ENCODE data around the gene INSR. TPM values are rescaled to one million over a fixed set of nuclear protein-coding genes. Genes with fewer than 3 reads are reported as not detected.

Gene INSR
- total and polyA plus RNA-seq, 2 experiments from 2014 or later: 19.2 to 52.1 TPM

DNA sequence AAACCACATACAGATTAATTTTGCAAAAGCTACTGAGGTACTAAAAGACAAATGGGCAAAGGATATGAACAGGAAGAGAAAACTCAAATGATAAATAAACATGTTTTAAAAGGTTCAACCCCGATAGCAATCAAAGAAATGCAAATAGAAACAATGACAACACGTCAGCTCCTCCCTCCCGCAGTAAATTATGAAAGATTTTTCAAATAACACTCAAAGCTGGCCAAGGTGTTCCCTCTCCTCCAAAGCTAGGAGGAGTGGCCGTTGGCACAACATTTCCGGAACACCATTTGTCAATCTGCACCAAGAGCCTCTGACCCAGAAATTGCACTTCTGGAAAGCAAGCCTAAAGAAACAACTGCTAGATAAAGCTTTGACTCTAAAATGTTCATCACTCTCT is 28.3 kb downstream of the INSR start:
- DNase-seq (ENCODE audit: low spot score) (no peak), ATAC-seq (no peak)
- Histone ChIP-seq H3K79me2 (replicated peaks; ENCODE audit: insufficient read depth) (peaks cover 50% of the 10 kb centered on the region), H3K4me1 (ENCODE audit: insufficient read depth) (no peaks in the 10 kb centered on the region; the same call in 1 of the 2 replicates), H3K4me2 (no peak overlapping the region), H3K27ac (ENCODE audit: low read depth) (no peak overlapping the region), H4K20me1 (replicated peaks; ENCODE audit: insufficient read depth) (0 out of 2 replicates have a peak, but pooled peaks cover 3% of the 10 kb centered on the region), H3F3A (replicated peaks; ENCODE audit: low read depth) (no peaks in the 10 kb centered on the region), H2AFZ (no peak overlapping the region), H3K9me2 (ENCODE audit: insufficient read depth) (no peaks in the 10 kb centered on the region), H3K27me3 (ENCODE audit: insufficient read depth) (no peaks in the 10 kb centered on the region), H3K4me3 (no peak overlapping the region), H3K36me3 (ENCODE audit: insufficient read depth) (no peaks in the 10 kb centered on the region)
- TF ChIP-seq, protein P1, sequence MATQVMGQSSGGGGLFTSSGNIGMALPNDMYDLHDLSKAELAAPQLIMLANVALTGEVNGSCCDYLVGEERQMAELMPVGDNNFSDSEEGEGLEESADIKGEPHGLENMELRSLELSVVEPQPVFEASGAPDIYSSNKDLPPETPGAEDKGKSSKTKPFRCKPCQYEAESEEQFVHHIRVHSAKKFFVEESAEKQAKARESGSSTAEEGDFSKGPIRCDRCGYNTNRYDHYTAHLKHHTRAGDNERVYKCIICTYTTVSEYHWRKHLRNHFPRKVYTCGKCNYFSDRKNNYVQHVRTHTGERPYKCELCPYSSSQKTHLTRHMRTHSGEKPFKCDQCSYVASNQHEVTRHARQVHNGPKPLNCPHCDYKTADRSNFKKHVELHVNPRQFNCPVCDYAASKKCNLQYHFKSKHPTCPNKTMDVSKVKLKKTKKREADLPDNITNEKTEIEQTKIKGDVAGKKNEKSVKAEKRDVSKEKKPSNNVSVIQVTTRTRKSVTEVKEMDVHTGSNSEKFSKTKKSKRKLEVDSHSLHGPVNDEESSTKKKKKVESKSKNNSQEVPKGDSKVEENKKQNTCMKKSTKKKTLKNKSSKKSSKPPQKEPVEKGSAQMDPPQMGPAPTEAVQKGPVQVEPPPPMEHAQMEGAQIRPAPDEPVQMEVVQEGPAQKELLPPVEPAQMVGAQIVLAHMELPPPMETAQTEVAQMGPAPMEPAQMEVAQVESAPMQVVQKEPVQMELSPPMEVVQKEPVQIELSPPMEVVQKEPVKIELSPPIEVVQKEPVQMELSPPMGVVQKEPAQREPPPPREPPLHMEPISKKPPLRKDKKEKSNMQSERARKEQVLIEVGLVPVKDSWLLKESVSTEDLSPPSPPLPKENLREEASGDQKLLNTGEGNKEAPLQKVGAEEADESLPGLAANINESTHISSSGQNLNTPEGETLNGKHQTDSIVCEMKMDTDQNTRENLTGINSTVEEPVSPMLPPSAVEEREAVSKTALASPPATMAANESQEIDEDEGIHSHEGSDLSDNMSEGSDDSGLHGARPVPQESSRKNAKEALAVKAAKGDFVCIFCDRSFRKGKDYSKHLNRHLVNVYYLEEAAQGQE (IDR thresholded peaks at IDR 0.05; ENCODE audit: unreplicated experiment): no peak
- TF ChIP-seq CREB1 (CRISPR knock-in tag; IDR thresholded peaks at IDR 0.05; ENCODE audit: low read depth): no peak
- TF ChIP-seq, protein P2, sequence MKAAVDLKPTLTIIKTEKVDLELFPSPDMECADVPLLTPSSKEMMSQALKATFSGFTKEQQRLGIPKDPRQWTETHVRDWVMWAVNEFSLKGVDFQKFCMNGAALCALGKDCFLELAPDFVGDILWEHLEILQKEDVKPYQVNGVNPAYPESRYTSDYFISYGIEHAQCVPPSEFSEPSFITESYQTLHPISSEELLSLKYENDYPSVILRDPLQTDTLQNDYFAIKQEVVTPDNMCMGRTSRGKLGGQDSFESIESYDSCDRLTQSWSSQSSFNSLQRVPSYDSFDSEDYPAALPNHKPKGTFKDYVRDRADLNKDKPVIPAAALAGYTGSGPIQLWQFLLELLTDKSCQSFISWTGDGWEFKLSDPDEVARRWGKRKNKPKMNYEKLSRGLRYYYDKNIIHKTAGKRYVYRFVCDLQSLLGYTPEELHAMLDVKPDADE (IDR thresholded peaks at IDR 0.05): no peak
- TF ChIP-seq EZH2 (IDR thresholded peaks at IDR 0.05; ENCODE audit: low read depth, unreplicated experiment): no peak
- no peak for TF ChIP-seq ZNF331 (CRISPR knock-in tag; IDR thresholded peaks at IDR 0.05; ENCODE audit: low read depth)
- Mint-ChIP-seq H3K36me3 (ENCODE audit: low read depth) (peaks cover 15% of the 10 kb centered on the region), H3K9me3 (no peaks in the 10 kb centered on the region; the same call in 2 of the 3 replicates), H3K27ac (no peak overlapping the region), H3K27me3 (ENCODE audit: insufficient read depth, low read depth, poor library complexity) (peaks cover 2% of the 10 kb centered on the region), H3K4me1 (peaks cover 10% of the 10 kb centered on the region; the same call in 2 of the 3 replicates), H3K4me3 (no peak overlapping the region)

DNA sequence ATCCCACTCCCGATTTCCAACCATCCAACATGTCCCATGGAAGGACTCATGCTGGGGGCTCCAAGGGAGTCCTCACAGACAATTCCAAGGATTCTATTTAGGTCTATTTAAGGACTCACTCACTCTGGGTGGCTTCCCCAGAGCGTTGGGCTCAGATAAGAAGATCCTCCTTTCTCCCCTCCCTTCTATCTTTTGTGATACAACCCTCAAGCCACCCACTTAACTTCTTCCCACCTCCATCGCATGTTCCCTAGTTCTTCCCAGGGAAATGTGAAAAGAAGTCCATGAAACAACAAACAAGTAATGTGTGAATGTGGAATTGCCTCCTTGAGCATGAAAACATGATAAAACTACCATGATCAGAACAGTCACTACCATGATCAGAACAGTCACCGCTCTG is 29.4 kb downstream of the INSR start:
- H2AFZ ChIP-seq: no peak overlapping the region
- H3F3A ChIP-seq (replicated peaks; ENCODE audit: low read depth): no peaks in the 10 kb centered on the region
- Mint-ChIP-seq H3K36me3 (ENCODE audit: low read depth) (peaks cover 15% of the 10 kb centered on the region), H3K9me3 (no peaks in the 10 kb centered on the region; the same call in 2 of the 3 replicates), H3K4me1 (peaks cover 10% of the 10 kb centered on the region; the same call in 2 of the 3 replicates), H3K4me3 (no peak overlapping the region), H3K27ac (no peak overlapping the region), H3K27me3 (ENCODE audit: insufficient read depth, low read depth, poor library complexity) (peaks cover 3% of the 10 kb centered on the region)
- H3K36me3 ChIP-seq (ENCODE audit: insufficient read depth): no peaks in the 10 kb centered on the region
- H3K4me3 ChIP-seq: no peak overlapping the region
- no peak for DNase-seq (ENCODE audit: low spot score)
- peaks cover 53% of the 10 kb centered on the region for H3K79me2 ChIP-seq (replicated peaks; ENCODE audit: insufficient read depth)
- ATAC-seq: no peak
- no peak overlapping the region for H3K4me2 ChIP-seq
- no peaks in the 10 kb centered on the region for H3K9me2 ChIP-seq (ENCODE audit: insufficient read depth)
- no peak for TF ChIP-seq CREB1 (CRISPR knock-in tag; IDR thresholded peaks at IDR 0.05; ENCODE audit: low read depth)
- no peak for TF ChIP-seq STAT1 (IDR thresholded peaks at IDR 0.05; ENCODE audit: unreplicated experiment)
- TF ChIP-seq, protein P1 (IDR thresholded peaks at IDR 0.05; ENCODE audit: unreplicated experiment): no peak
- H3K27me3 ChIP-seq (ENCODE audit: insufficient read depth): no peaks in the 10 kb centered on the region
- no peak overlapping the region for H3K27ac ChIP-seq (ENCODE audit: low read depth)
- H4K20me1 ChIP-seq (replicated peaks; ENCODE audit: insufficient read depth): 0 out of 2 replicates have a peak, but pooled peaks cover 3% of the 10 kb centered on the region
- no peaks in the 10 kb centered on the region; the same call in 1 of the 2 replicates for H3K4me1 ChIP-seq (ENCODE audit: insufficient read depth)
